Measurements from ENCODE around the gene COL4A6.
"Not testable (repeated sequence)": the region's sequence is repeated elsewhere in the genome, so short reads cannot be mapped to it uniquely, and the experiment has no call there.

The COL4A6 gene

DNA sequence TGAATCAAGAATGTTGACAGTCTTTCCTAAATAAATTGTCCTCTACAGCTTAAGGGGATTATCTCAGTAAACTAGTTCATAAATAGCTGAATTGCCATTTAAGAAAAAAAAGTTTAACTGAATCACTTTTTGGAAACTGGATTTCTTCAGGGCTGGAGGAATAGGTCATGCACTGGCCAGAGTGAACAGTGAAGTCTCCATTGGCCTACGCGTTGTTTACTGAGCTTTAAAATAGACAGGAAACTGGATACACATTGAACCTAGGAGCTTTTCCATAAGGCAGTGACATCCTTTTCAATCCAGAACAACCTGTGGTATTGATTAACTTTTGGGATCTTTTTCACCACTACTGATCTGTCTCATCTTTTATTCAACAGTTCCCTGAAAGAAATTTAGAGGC is 58.0 kb downstream of the COL4A6 start:
- no peak overlapping the region for H3K4me3 ChIP-seq (ENCODE audit: low read depth, low read length)
- H3K27ac ChIP-seq (ENCODE audit: extremely low read depth, low read depth, low read length): no peak overlapping the region
- TF ChIP-seq SALL2 (tag by site-specific recombination; IDR thresholded peaks at IDR 0.05; ENCODE audit: borderline replicate concordance): no peak
- no peak for TF ChIP-seq ZNF280C (tag by site-specific recombination; IDR thresholded peaks at IDR 0.05)
- no peak for TF ChIP-seq ZNF174 (tag by site-specific recombination; IDR thresholded peaks at IDR 0.05)
- TF ChIP-seq ZNF580 (tag by site-specific recombination; IDR thresholded peaks at IDR 0.05): no peak
- no peak for TF ChIP-seq ZNF510 (tag by site-specific recombination; IDR thresholded peaks at IDR 0.05; ENCODE audit: insufficient replicate concordance)
- TF ChIP-seq ZNF311 (tag by site-specific recombination; IDR thresholded peaks at IDR 0.05; ENCODE audit: borderline replicate concordance): no peak
- TF ChIP-seq, protein P1, sequence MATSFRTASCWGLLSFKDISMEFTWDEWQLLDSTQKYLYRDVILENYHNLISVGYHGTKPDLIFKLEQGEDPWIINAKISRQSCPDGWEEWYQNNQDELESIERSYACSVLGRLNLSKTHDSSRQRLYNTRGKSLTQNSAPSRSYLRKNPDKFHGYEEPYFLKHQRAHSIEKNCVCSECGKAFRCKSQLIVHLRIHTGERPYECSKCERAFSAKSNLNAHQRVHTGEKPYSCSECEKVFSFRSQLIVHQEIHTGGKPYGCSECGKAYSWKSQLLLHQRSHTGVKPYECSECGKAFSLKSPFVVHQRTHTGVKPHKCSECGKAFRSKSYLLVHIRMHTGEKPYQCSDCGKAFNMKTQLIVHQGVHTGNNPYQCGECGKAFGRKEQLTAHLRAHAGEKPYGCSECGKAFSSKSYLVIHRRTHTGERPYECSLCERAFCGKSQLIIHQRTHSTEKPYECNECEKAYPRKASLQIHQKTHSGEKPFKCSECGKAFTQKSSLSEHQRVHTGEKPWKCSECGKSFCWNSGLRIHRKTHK (tag by site-specific recombination; IDR thresholded peaks at IDR 0.05): no peak
- no peak for TF ChIP-seq ZXDB (tag by site-specific recombination; IDR thresholded peaks at IDR 0.05)
- no peak for TF ChIP-seq ZNF138 (tag by site-specific recombination; IDR thresholded peaks at IDR 0.05; ENCODE audit: borderline replicate concordance)
- TF ChIP-seq ZNF274 (IDR thresholded peaks at IDR 0.05; ENCODE audit: low read length): no peak
- no peak for TF ChIP-seq ZNF274 (tag by site-specific recombination; IDR thresholded peaks at IDR 0.05; ENCODE audit: borderline replicate concordance)
- no peak for TF ChIP-seq BCL11B (tag by site-specific recombination; IDR thresholded peaks at IDR 0.05; ENCODE audit: low read depth)
- peaks cover 8% of the 10 kb centered on the region; the same call in 1 of the 2 replicates for H3K4me1 ChIP-seq (ENCODE audit: control insufficient read depth, insufficient read depth, low read length)
- no peaks in the 10 kb centered on the region for H3K9me3 ChIP-seq (ENCODE audit: control insufficient read depth, insufficient read depth, low read depth, low read length)
- POLR2A ChIA-PET: no interaction called here
- CTCF ChIA-PET: no interaction called here
- no peaks in the 10 kb centered on the region for H3K36me3 ChIP-seq (ENCODE audit: control insufficient read depth in 2 of 2, insufficient read depth in 1 of 2, low read length in 2 of 2)

DNA sequence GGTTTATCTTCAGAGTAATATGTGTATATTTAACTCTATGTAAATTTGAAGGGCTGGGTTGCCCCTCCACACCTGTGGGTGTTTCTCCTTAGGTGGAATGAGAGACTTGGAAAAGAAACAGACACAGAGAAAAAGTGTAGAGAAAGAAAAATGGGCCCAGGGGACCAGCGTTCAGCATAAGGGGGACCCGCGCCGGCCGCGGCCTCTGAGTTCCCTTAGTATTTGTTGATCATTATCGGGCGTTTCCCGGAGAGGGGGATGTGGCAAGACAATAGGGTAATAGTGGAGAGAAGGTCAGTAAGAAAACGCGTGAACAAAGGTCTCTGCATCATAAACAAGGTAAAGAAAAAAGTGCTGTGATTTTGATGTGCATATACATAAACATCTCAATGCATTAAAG is 61.4 kb downstream of the COL4A6 start:
- CTCF ChIA-PET: interaction anchor here (0.7 kb wide), 1 partner anchor 1282 kb away, joined by 3 read pairs; no protein-coding TSS in a partner anchor
- H3K4me3 ChIP-seq (ENCODE audit: low read depth, low read length); H3K4me1 ChIP-seq (ENCODE audit: control insufficient read depth, insufficient read depth, low read length); H3K9me3 ChIP-seq (ENCODE audit: control insufficient read depth, insufficient read depth, low read depth, low read length); H3K27ac ChIP-seq (ENCODE audit: extremely low read depth, low read depth, low read length); POLR2A ChIA-PET; H3K36me3 ChIP-seq (ENCODE audit: control insufficient read depth in 2 of 2, insufficient read depth in 1 of 2, low read length in 2 of 2): not testable (repeated sequence)

- H3K4me3 ChIP-seq (ENCODE audit: low read depth, low read length); POLR2A ChIA-PET; H3K4me1 ChIP-seq (ENCODE audit: control insufficient read depth, insufficient read depth, low read length); H3K27ac ChIP-seq (ENCODE audit: extremely low read depth, low read depth, low read length); H3K9me3 ChIP-seq (ENCODE audit: control insufficient read depth, insufficient read depth, low read depth, low read length); H3K36me3 ChIP-seq (ENCODE audit: control insufficient read depth in 2 of 2, insufficient read depth in 1 of 2, low read length in 2 of 2): not testable (repeated sequence)
- CTCF ChIA-PET: interaction anchor here (0.6 kb wide), 1 partner anchor 646 kb away, joined by 3 read pairs; no protein-coding TSS in a partner anchor
Measured at GRCh38 chrX:108375591-108375990, 62.6 kb downstream of the COL4A6 start.

- Histone ChIP-seq H3K4me3 (ENCODE audit: low read depth, low read length) (no peak overlapping the region), H3K27ac (ENCODE audit: extremely low read depth, low read depth, low read length) (no peak overlapping the region), H3K36me3 (ENCODE audit: control insufficient read depth in 2 of 2, insufficient read depth in 1 of 2, low read length in 2 of 2) (no peaks in the 10 kb centered on the region), H3K4me1 (ENCODE audit: control insufficient read depth, insufficient read depth, low read length) (no peaks in the 10 kb centered on the region), H3K9me3 (ENCODE audit: control insufficient read depth, insufficient read depth, low read depth, low read length) (no peaks in the 10 kb centered on the region)
- POLR2A ChIA-PET: no interaction called here
- TF ChIP-seq ZNF433 (tag by site-specific recombination; IDR thresholded peaks at IDR 0.05; ENCODE audit: low read depth) (no peak), ZNF768 (tag by site-specific recombination; IDR thresholded peaks at IDR 0.05) (peak; percentile 44; the same call in 1 of the 2 replicates)
- CTCF ChIA-PET: no interaction called here
Measured at GRCh38 chrX:108366644-108367406, 71.4 kb downstream of the COL4A6 start.
